ENCODE measurements around the gene FAM156A.
"Not testable (repeated sequence)": the region's sequence is repeated elsewhere in the genome, so short reads cannot be mapped to it uniquely, and the experiment has no call there.

GRCh38 chrX:52909313-52909969 is 48.9 kb downstream of the FAM156A start:
- TF ChIP-seq, protein P1, sequence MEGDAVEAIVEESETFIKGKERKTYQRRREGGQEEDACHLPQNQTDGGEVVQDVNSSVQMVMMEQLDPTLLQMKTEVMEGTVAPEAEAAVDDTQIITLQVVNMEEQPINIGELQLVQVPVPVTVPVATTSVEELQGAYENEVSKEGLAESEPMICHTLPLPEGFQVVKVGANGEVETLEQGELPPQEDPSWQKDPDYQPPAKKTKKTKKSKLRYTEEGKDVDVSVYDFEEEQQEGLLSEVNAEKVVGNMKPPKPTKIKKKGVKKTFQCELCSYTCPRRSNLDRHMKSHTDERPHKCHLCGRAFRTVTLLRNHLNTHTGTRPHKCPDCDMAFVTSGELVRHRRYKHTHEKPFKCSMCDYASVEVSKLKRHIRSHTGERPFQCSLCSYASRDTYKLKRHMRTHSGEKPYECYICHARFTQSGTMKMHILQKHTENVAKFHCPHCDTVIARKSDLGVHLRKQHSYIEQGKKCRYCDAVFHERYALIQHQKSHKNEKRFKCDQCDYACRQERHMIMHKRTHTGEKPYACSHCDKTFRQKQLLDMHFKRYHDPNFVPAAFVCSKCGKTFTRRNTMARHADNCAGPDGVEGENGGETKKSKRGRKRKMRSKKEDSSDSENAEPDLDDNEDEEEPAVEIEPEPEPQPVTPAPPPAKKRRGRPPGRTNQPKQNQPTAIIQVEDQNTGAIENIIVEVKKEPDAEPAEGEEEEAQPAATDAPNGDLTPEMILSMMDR (IDR thresholded peaks at IDR 0.05): not testable (repeated sequence)
- not testable (repeated sequence) for TF ChIP-seq POLR2A (IDR thresholded peaks at IDR 0.05)
